Measurements from ENCODE around the gene NANOS3.

- TF ChIP-seq CTCF (IDR thresholded peaks at IDR 0.05; ENCODE audit: low read depth, low read length, poor library complexity, severe bottlenecking) (peak; percentile 20), EZH2phosphoT487 (IDR thresholded peaks at IDR 0.05; ENCODE audit: borderline replicate concordance, low read length) (no peak)
These were observed 37.6 kb upstream of the NANOS3 start for GRCh38 chr19:13839130-13839937.

Measured in DOHH2 (cell line).